AG08396 (cell line): ENCODE results near the gene PLEKHA1.

ENCODE experiments used
- DNase-seq: peaks from one replicate; pipeline ENCODE4 v3.0.0; 2012; ENCODE audit warnings: low spot score, mixed read lengths

PLEKHA1 gene

DNA sequence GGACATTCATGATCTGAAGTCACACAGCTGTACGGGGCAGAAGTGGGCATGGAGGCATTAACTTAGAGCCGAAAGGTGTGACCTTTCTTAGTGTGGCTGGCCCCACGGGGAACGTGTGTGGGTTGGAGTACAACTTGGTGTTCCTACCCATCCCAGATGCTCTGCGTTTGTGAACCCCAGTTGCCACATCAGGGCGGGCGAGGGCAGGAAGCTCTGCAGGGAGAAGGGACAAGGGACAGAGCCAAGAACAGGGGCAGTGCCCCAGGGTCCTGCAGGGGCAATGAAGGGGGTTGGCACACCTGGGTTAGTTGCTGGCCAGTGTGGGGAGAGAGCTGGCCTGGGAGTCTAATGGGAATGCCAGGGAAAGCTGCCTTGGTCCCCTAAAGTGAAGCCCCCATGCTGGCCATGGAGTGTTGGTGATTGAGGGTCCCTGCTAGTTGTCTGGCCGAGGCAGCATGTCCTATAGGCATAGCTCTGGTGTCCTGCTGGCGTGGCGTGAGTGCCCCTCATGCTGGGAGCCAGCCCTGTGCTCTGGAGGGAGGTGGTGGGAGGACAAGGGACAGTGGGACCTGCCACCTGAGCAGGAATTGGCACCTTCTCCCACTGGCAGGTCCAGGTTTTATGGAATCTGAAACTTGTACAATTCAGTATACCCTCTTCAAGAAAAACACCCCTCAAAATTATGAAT, 105.8 kb downstream of the PLEKHA1 start:
- DNase-seq: no peak

DNA sequence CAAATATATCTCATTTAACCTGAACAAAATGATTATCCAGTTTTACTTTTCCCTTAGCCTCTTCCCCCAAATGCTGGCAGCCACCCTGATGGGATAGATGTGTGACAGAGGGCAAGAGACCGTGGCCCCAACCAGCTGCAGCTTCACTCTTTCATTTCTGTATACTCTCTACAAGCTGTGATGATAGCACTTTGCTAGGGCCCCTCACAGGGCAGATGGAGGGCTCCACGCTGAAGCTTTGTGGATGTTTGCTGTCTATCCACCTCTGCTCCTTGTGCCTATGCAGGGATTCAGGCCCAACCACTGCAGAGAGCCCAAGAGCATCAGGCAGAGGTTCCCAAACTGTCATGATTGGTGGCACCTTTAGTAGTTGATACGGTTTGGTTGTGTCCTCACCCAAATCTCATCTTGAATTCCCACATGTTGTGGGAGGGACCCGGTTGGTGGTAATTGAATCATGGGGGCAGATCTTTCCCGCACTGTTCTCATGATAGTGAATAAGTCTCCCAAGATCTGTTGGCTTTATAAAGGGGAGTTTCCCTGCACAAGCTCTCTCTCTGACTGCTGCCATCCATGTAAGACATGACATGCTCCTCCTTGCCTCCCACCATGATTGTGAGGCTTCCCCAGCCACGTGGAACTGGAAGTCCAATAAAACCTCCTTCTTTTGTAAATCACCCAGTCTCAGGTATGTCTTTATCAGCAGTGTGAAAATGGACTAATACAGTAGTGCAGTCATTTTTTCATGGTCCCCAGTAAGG, 107.0 kb downstream of the PLEKHA1 start:
- DNase-seq: no peak
